HG03520 (cell line): ENCODE results near the gene PPIAL4G.
"Not testable (repeated sequence)": the region's sequence is repeated elsewhere in the genome, so short reads cannot be mapped to it uniquely, and the experiment has no call there.

Source experiments
- ATAC-seq: cut with Tn5 transposase; IDR thresholded peaks from one replicate; pipeline ENCODE4 v1.9.1; 2021; ENCODE audit warnings: mild to moderate bottlenecking, moderate library complexity; ENCODE audit not compliant: unreplicated experiment

Gene PPIAL4G

GRCh38 chr1:148483029-148483428 lies at the start of gene PPIAL4G:
Gene PPIAL4G, minus strand, starts transcription at chr1:148483302. Its CDS starts 50 bp downstream, at chr1:148483252.
- not testable (repeated sequence) for ATAC-seq

DNA sequence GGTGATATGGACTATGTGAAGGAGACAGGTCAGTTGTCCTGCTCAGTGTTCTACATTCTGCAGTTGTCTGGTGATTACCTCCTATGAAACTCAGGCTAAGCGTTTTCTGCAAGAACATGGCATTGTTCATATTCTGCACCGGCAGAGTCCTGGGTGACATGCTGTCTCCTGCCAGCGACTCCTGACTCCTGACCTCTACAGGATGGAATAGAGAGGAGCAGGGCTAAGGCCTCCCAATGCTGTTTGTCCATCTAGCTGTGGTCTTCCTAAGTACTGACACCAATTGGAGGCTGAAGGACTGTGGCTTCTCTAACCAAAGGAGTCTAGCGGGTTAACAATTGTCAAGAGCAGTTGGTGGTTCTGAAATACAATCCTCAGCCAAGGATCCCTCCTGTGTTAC lies 49.1 kb upstream of the PPIAL4G start:
- ATAC-seq, result not testable (repeated sequence)

DNA sequence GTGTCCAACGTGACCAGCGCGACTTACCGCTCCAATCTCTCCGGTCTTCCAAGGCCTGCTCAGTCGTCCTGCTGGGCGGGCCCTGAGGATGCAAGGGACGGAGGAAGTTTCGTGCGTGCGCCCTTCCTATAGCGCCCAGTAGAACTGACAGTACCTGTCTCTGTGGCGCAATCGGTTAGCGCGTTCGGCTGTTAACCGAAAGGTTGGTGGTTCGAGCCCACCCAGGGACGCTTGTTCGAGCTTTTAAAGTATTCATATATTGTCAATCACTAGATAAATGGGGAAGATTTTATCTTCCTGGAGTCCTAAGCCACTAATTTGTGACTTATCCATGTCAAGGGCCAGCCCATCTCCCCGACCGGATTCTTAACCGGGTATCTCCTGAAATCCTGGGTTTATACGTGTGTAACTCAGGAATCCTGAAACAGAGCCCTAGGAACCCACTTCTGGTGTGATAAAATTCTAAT lies 46.0 kb upstream of the PPIAL4G start:
- ATAC-seq, result not testable (repeated sequence)

GRCh38 chr1:148528591-148528990 lies 45.5 kb upstream of the PPIAL4G start:
- not testable (repeated sequence) for ATAC-seq

DNA sequence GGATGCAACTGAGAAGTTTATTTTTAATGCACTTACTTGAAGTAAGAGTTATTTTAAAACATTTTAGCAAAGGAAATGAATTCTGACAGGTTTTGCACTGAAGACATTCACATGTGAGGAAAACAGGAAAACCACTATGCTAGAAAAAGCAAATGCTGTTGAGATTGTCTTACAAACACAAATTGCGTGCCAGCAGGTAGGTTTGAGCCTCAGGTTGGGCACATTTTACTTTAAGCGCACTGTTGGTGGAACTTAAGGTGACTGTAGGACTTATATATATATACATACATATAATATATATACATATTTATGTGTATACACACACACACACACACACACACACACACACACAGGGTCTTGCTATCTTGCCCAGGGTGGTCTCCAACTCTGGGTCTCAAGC lies 43.5 kb upstream of the PPIAL4G start:
- ATAC-seq, result not testable (repeated sequence)

DNA sequence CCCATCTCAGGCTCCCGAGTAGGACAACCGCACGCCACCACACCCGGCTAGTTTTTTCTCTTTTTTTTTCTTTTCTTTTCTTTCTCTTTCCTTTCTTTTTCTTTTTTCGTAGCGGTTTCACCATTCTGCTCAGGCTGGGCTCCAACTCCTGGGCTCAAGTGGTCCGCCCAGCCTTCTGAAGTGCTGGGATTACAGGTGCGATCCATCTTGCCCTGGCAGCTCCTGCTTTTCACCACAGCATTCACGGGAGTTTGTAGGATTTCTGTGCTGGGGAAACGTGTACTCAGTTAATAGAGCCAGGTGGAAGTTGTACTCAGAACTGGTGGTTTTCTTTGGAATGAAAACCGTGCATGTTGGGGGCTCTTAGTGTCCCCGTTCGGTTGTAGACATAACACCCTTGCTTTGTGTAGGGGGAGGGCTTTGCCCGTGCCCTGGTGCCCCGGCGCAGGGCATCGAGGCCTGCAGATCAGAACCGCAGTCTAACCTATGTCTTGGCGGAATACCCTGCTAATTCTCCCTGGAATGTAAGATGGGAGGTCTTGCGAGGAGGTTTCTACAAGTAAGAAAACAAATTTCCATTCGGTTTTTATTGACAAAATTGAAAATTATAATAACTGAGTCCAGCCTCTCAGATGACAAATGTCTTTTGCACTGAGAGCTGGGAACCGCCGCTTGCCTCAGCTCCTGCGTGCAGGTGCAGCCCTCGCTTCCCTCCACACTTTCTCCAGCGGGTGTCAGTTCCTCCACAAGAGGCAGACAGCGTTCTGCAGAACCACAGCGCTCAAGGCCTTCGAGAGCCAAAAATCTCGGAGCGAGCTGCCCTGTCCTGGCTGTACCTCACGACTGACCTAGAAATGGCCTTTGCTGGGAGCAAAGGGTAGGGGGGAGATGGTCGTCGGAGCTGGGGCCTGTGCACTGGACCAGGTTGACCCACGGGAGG lies 40.4 kb upstream of the PPIAL4G start:
- ATAC-seq, result peak; percentile 19

- ATAC-seq, result peak; percentile 72
These were observed 39.6 kb upstream of the PPIAL4G start for GRCh38 chr1:148522561-148523204.

DNA sequence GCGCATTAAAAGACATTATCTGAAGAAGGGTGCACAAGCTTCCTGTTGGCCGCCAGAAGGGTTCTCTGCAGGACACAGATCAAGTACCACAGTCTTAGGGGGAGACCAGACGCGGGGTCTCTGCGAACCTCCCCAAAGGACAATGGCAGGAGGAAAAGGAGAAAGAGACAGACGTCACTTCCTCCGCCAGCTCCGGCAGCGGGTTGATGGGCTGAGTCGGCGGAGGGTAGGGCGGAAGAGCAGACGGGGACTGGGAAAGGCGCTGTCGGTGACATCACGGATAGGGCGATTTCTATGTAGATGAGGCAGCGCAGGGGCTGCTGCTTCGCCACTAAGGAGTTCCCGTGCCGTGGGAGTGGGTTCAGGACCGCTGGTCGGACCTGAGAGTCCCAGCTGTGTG lies 39.0 kb upstream of the PPIAL4G start:
- peak; percentile 36 for ATAC-seq

GRCh38 chr1:148514310-148514709 lies 31.2 kb upstream of the PPIAL4G start:
- ATAC-seq, result not testable (repeated sequence)

- ATAC-seq, result not testable (repeated sequence)
These were observed 29.6 kb upstream of the PPIAL4G start for GRCh38 chr1:148512571-148513184.

GRCh38 chr1:148493933-148494332 lies 10.8 kb upstream of the PPIAL4G start:
- ATAC-seq, result not testable (repeated sequence)

- not testable (repeated sequence) for ATAC-seq
These were observed 2.0 kb downstream of the PPIAL4G start for GRCh38 chr1:148481134-148481533.

GRCh38 chr1:148459694-148460093 lies 23.4 kb downstream of the PPIAL4G start:
- ATAC-seq, result not testable (repeated sequence)

DNA sequence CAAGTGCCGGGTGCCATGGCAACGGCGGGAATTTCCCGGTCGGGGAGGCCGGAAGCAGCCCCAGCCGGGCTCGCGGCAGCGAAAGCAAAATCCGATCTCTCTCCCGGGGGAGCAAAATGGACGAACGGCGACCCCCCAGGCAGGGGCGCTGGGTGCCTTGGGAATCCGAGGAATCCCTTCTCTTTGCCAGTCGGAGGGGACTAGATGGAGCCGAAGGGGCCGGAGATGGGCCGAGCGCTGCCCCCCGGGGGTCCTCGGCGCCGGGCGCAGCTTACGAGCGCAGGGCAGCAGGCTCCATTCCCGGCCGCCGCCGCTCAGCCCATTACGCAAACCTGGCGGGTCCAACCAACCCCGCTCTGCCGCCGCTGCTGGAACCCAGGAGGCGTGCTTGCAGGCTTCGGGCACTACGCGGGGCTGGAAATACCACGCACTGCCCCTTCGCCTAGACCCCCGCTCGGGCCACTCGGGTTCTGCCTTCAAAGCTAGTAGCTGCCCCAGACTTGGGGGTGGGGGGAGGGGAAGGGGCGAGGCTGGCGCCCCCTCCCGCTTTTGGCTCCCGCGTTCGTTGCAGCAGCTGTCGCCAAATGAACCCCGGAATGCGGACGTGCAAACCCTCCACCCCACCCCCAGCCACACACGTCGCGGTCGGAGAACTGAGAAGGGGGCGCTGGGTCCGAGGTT lies 24.1 kb downstream of the PPIAL4G start:
- not testable (repeated sequence) for ATAC-seq

DNA sequence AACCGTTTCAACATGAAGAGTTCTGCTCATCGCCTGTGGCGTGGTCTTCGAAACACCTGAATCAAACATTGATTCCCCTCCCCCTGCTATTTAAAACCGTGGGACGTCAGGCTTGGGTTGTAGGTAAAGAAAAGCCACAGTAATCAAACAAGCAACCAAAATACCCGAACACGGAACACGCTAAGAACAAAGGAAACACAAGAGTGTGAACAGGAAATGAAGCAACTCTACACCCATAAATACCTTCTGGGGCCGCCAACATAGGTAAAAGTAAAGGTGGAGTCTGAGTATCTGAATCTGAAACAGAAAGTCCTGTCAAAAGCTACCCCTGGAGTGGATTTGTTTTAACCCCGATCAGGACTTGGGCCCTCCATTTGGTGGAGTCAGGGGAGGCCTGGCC lies 24.7 kb downstream of the PPIAL4G start:
- ATAC-seq, result not testable (repeated sequence)

GRCh38 chr1:148452845-148453244 lies 30.3 kb downstream of the PPIAL4G start:
- ATAC-seq, result not testable (repeated sequence)

DNA sequence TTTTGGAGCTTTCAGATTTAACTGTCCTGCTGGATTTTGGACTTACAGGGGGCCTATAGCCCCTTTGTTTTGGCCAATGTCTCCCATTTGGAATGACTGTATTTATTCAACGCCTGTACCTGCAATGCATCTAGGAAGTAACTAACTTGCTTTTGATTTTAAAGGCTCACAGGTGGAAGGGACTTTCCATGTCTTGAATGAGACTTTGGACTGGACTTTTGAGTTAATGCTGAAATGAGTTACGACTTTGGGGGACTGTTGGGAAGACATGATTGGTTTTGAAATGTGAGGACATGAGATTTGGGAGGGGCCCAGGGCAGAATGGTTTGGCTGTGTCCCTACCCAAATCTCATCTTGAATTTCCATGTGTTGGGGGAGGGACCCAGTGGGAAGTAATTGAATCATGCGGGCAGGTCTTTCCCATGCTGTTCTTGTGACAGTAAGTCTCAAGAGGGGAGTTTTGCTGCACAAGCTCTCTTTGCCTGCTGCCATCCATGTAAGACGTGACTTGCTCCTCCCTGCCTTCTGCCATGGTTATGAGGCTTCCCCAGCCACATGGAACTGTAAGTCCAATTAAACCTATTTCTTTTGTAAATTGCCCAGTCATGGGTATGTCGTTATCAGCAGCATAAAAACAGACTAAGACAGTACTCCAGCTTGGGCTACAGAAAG lies 43.3 kb downstream of the PPIAL4G start:
- not testable (repeated sequence) for ATAC-seq

DNA sequence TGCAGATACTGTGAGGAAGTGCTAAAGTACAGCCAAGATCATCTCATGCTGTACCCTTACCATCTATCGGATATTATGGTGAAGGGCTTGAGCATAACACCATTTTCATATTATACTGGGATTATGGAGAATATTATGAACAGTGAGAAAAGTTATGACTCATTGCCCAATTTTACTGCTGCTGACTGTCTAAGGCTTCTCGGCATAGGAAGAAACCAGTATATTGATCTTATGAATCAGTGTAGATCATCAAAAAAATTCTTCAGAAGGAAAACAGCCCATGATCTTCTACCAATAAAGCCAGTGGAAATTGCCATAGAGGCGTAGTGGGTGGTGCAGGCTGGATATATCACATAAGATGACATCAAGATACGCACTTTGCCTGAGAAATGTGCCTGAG lies 47.7 kb downstream of the PPIAL4G start:
- ATAC-seq, result no peak

GRCh38 chr1:148434832-148435231 lies 48.3 kb downstream of the PPIAL4G start:
- ATAC-seq, result no peak

DNA sequence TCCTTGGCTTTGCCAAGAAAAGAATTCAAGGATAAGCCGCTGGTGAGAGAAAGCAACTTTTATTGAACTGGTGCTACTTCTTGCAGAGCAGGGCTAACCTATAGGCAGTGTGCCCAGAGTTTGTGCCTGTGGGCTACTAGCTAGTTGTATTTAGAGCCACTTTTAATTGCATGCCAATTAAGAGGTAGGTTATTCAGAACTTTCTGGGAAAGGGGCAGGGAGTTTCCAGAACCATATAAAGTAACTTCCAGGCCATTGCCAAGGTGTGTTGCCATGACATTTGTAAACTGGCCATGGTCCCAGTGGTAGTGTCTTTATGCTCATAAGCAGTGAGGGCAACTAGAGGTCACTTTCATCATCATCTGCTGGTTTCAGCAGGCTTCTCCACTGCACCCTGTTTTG lies 50.2 kb downstream of the PPIAL4G start:
- not testable (repeated sequence) for ATAC-seq
